Parathyroid adenoma (tissue), 2 donors: ENCODE measurements around the gene GHR.

ENCODE experiments used
- H2AFZ ChIP-seq: fragments of 300-600 bp; sonication (generic); one replicate; pipeline ENCODE4 v1.7.0; 2017; ENCODE audit warnings: antibody characterized with exemption, mild to moderate bottlenecking
- H3K27ac ChIP-seq: fragments of 300-600 bp; sonication (generic); one replicate; pipeline ENCODE4 v1.7.0; 2017
- H3K27me3 ChIP-seq: fragments of 300-600 bp; sonication (generic); one replicate; pipeline ENCODE4 v1.7.0; 2017; ENCODE audit warnings: low read length; ENCODE audit not compliant: control insufficient read depth, insufficient read depth
- H3K36me3 ChIP-seq: fragments of 300-600 bp; sonication (generic); one replicate; pipeline ENCODE4 v1.7.0; 2017; ENCODE audit warnings: low read length; ENCODE audit not compliant: control insufficient read depth, insufficient read depth
- H3K4me1 ChIP-seq: fragments of 300-600 bp; sonication (generic); one replicate; pipeline ENCODE4 v1.7.0; 2017; ENCODE audit warnings: control low read depth
- H3K4me2 ChIP-seq: fragments of 300-600 bp; sonication (generic); one replicate; pipeline ENCODE4 v1.7.0; 2017; ENCODE audit warnings: low read length
- H3K4me3 ChIP-seq: fragments of 300-600 bp; sonication (generic); one replicate; pipeline ENCODE4 v1.7.0; 2017; ENCODE audit warnings: low read depth, low read length
- H3K79me2 ChIP-seq: fragments of 300-600 bp; sonication (generic); one replicate; pipeline ENCODE4 v1.7.0; 2017; ENCODE audit warnings: control low read depth
- H3K9ac ChIP-seq: fragments of 300-600 bp; sonication (generic); one replicate; pipeline ENCODE4 v1.7.0; 2017; ENCODE audit warnings: mild to moderate bottlenecking
- H3K9me3 ChIP-seq: fragments of 300-600 bp; sonication (generic); one replicate; pipeline ENCODE4 v1.7.0; 2017; ENCODE audit warnings: low read length; ENCODE audit not compliant: control insufficient read depth
- CTCF ChIP-seq: fragments of 300-600 bp; sonication (generic); IDR thresholded peaks from one replicate; pipeline ENCODE4 v1.7.0; 2017; ENCODE audit warnings: antibody characterized with exemption, mild to moderate bottlenecking
- donor health status: primary hyperparathyroidism.

GHR gene

GRCh38 chr5:42423285-42424165 is at the start of gene GHR:
GHR (plus strand) TSS chr5:42423439; CDS start chr5:42565875, 142,436 bp downstream.
- Histone ChIP-seq H3K27ac (peak within 1 kb of the TSS; percentile 81), H3K4me3 (peak within 1 kb of the TSS; percentile 59), H3K36me3 (no peaks in the 10 kb centered on the region), H2AFZ (peak within 1 kb of the TSS; percentile 96), H3K4me2 (peak within 1 kb of the TSS; percentile 84), H3K9ac (peak within 1 kb of the TSS; percentile 33), H3K9me3 (no peaks in the 10 kb centered on the region), H3K27me3 (no peaks in the 10 kb centered on the region), H3K4me1 (peaks cover 9% of the 10 kb centered on the region), H3K79me2 (peaks cover 11% of the 10 kb centered on the region)
- peak; percentile 80 for TF ChIP-seq CTCF

- no peak for TF ChIP-seq CTCF
- Histone ChIP-seq H3K36me3 (no peaks in the 10 kb centered on the region), H3K79me2 (no peaks in the 10 kb centered on the region), H3K27me3 (no peaks in the 10 kb centered on the region), H2AFZ (no peak overlapping the region), H3K9ac (no peak overlapping the region), H3K4me3 (no peak overlapping the region), H3K4me1 (no peaks in the 10 kb centered on the region), H3K27ac (no peak overlapping the region), H3K9me3 (no peaks in the 10 kb centered on the region), H3K4me2 (no peak overlapping the region)
These were observed 48.5 kb upstream of the GHR start for GRCh38 chr5:42374679-42375273.

GRCh38 chr5:42377496-42377895 is 45.7 kb upstream of the GHR start:
- no peaks in the 10 kb centered on the region for H3K27me3 ChIP-seq
- no peak overlapping the region for H3K4me3 ChIP-seq
- H2AFZ ChIP-seq = no peak overlapping the region
- no peaks in the 10 kb centered on the region for H3K9me3 ChIP-seq
- no peaks in the 10 kb centered on the region for H3K36me3 ChIP-seq
- no peaks in the 10 kb centered on the region for H3K79me2 ChIP-seq
- TF ChIP-seq CTCF = no peak
- H3K4me2 ChIP-seq = no peak overlapping the region
- H3K9ac ChIP-seq = no peak overlapping the region
- no peaks in the 10 kb centered on the region for H3K4me1 ChIP-seq
- no peak overlapping the region for H3K27ac ChIP-seq

GRCh38 chr5:42381973-42382372 is 41.3 kb upstream of the GHR start:
- H3K79me2 ChIP-seq = no peaks in the 10 kb centered on the region
- no peak overlapping the region for H3K9ac ChIP-seq
- H3K36me3 ChIP-seq = no peaks in the 10 kb centered on the region
- H3K4me1 ChIP-seq = no peaks in the 10 kb centered on the region
- no peak overlapping the region for H3K4me3 ChIP-seq
- no peak overlapping the region for H3K27ac ChIP-seq
- H3K27me3 ChIP-seq = no peaks in the 10 kb centered on the region
- no peak overlapping the region for H2AFZ ChIP-seq
- H3K4me2 ChIP-seq = no peak overlapping the region
- no peaks in the 10 kb centered on the region for H3K9me3 ChIP-seq
- no peak for TF ChIP-seq CTCF
